ENCODE results near the gene PIAS2.
"Not testable (repeated sequence)": the region's sequence is repeated elsewhere in the genome, so short reads cannot be mapped to it uniquely, and the experiment has no call there.

PIAS2 gene

GRCh38 chr18:46842583-46842982 is 74.7 kb downstream of the PIAS2 start:
- Histone ChIP-seq H3K18ac (ENCODE audit: low read length) (no peak overlapping the region), H3K4me3 (ENCODE audit: low read length) (no peak overlapping the region), H3K36me3 (ENCODE audit: control insufficient read depth, insufficient read depth, low read length) (no peaks in the 10 kb centered on the region), H3K56ac (ENCODE audit: low read length) (no peak overlapping the region), H3K23ac (ENCODE audit: low read length) (no peak overlapping the region), H2BK5ac (ENCODE audit: low read length) (no peak overlapping the region), H3K9ac (ENCODE audit: low read length) (no peak overlapping the region), H2AK5ac (ENCODE audit: low read length) (no peak overlapping the region), H3K27ac (ENCODE audit: low read depth, low read length) (no peak overlapping the region), H4K8ac (ENCODE audit: low read depth, low read length) (no peak overlapping the region), H3K79me1 (ENCODE audit: low read length) (no peaks in the 10 kb centered on the region), H3K79me2 (ENCODE audit: control insufficient read depth, insufficient read depth, low read length) (no peaks in the 10 kb centered on the region), H3K27me3 (ENCODE audit: insufficient read depth, low read length, poor library complexity) (no peaks in the 10 kb centered on the region), H2BK15ac (replicated peaks; ENCODE audit: low read depth) (no peak overlapping the region), H2BK120ac (ENCODE audit: low read depth, low read length) (no peak overlapping the region), H3K4me1 (ENCODE audit: control insufficient read depth, low read depth, low read length) (no peaks in the 10 kb centered on the region), H3K4ac (ENCODE audit: low read depth, low read length) (no peak overlapping the region), H4K5ac (ENCODE audit: low read length) (no peak overlapping the region), H3K4me2 (ENCODE audit: low read length) (no peak overlapping the region)
- DNase-seq, result peak; percentile 2
- no CpG with 5 or more reads among the region's 5 CpGs for WGBS (ENCODE audit: extremely low coverage, insufficient coverage, low lambda C conversion rate)

DNA sequence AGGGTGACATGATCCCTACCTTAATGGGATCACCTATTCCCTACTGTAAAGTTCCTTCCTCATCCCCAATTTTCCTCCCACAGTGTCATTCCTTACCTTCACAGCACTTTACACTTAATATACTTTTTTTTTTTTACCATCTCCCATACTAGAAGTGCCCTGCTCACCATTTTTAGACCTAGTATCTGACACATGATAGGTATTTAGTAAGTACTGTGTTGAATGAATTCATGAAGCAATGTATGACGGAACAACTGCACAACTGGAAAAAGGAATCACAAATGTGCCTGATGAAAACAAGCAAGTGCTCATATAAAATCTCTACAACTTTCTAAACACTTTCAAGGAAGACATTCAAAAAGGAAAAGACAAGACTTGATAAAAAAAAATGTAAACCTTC is 83.4 kb downstream of the PIAS2 start:
- Histone ChIP-seq H2BK120ac (ENCODE audit: low read depth, low read length) (no peak overlapping the region), H2AK5ac (ENCODE audit: low read length) (no peak overlapping the region), H4K8ac (ENCODE audit: low read depth, low read length) (no peak overlapping the region), H3K23ac (ENCODE audit: low read length) (no peak overlapping the region), H3K36me3 (ENCODE audit: control insufficient read depth, insufficient read depth, low read length) (no peaks in the 10 kb centered on the region), H3K18ac (ENCODE audit: low read length) (no peak overlapping the region), H3K27me3 (ENCODE audit: insufficient read depth, low read length, poor library complexity) (no peaks in the 10 kb centered on the region), H2BK5ac (ENCODE audit: low read length) (no peak overlapping the region), H3K4me1 (ENCODE audit: control insufficient read depth, low read depth, low read length) (no peaks in the 10 kb centered on the region), H4K5ac (ENCODE audit: low read length) (no peak overlapping the region), H3K79me1 (ENCODE audit: low read length) (no peaks in the 10 kb centered on the region), H2BK15ac (replicated peaks; ENCODE audit: low read depth) (no peak overlapping the region), H3K56ac (ENCODE audit: low read length) (no peak overlapping the region), H3K4me2 (ENCODE audit: low read length) (no peak overlapping the region), H3K9ac (ENCODE audit: low read length) (no peak overlapping the region), H3K27ac (ENCODE audit: low read depth, low read length) (no peak overlapping the region), H3K4me3 (ENCODE audit: low read length) (no peak overlapping the region), H3K79me2 (ENCODE audit: control insufficient read depth, insufficient read depth, low read length) (no peaks in the 10 kb centered on the region), H3K4ac (ENCODE audit: low read depth, low read length) (no peak overlapping the region)
- no CpG with 5 or more reads among the region's 1 CpG for WGBS (ENCODE audit: extremely low coverage, insufficient coverage, low lambda C conversion rate)
- DNase-seq, result no peak

DNA sequence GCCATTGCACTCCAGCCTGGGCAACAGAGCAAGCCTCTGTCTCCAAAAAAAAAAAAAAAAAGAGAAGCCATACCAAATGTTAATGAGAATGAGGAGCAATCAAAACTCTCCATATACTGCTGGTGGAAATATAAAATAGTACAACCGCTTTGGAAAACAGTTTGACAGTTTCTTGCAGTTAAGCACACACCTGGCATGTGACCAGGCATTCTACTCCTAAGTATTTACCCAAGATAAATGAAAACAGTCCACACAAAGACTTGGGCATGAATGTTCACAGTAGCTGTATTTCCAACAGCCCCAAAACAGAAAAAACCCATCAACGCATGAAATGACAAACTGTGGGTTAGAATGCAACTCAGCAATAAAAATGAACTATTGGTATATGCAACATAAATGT is 84.5 kb downstream of the PIAS2 start:
- no peak overlapping the region for H3K4me3 ChIP-seq (ENCODE audit: low read length)
- H2BK15ac ChIP-seq (replicated peaks; ENCODE audit: low read depth), result no peak overlapping the region
- no peaks in the 10 kb centered on the region for H3K79me2 ChIP-seq (ENCODE audit: control insufficient read depth, insufficient read depth, low read length)
- DNase-seq, result no peak
- no peak overlapping the region for H2BK5ac ChIP-seq (ENCODE audit: low read length)
- no peak overlapping the region for H3K4me2 ChIP-seq (ENCODE audit: low read length)
- no CpG with 5 or more reads among the region's 2 CpGs for WGBS (ENCODE audit: extremely low coverage, insufficient coverage, low lambda C conversion rate)
- no peak overlapping the region for H4K8ac ChIP-seq (ENCODE audit: low read depth, low read length)
- H3K18ac ChIP-seq (ENCODE audit: low read length), result no peak overlapping the region
- H2AK5ac ChIP-seq (ENCODE audit: low read length), result no peak overlapping the region
- no peak overlapping the region for H3K9ac ChIP-seq (ENCODE audit: low read length)
- no peak overlapping the region for H4K5ac ChIP-seq (ENCODE audit: low read length)
- H3K27ac ChIP-seq (ENCODE audit: low read depth, low read length), result no peak overlapping the region
- no peak overlapping the region for H3K23ac ChIP-seq (ENCODE audit: low read length)
- H3K4ac ChIP-seq (ENCODE audit: low read depth, low read length), result no peak overlapping the region
- H3K56ac ChIP-seq (ENCODE audit: low read length), result no peak overlapping the region
- no peaks in the 10 kb centered on the region for H3K79me1 ChIP-seq (ENCODE audit: low read length)
- H2BK120ac ChIP-seq (ENCODE audit: low read depth, low read length), result no peak overlapping the region
- no peaks in the 10 kb centered on the region for H3K4me1 ChIP-seq (ENCODE audit: control insufficient read depth, low read depth, low read length)
- H3K27me3 ChIP-seq (ENCODE audit: insufficient read depth, low read length, poor library complexity), result no peaks in the 10 kb centered on the region
- H3K36me3 ChIP-seq (ENCODE audit: control insufficient read depth, insufficient read depth, low read length), result no peaks in the 10 kb centered on the region

GRCh38 chr18:46832422-46832821 is 84.9 kb downstream of the PIAS2 start:
- H2BK120ac ChIP-seq (ENCODE audit: low read depth, low read length); H3K36me3 ChIP-seq (ENCODE audit: control insufficient read depth, insufficient read depth, low read length); H3K27me3 ChIP-seq (ENCODE audit: insufficient read depth, low read length, poor library complexity); H3K56ac ChIP-seq (ENCODE audit: low read length); H3K23ac ChIP-seq (ENCODE audit: low read length); H3K79me1 ChIP-seq (ENCODE audit: low read length); H3K4me1 ChIP-seq (ENCODE audit: control insufficient read depth, low read depth, low read length); H3K4me2 ChIP-seq (ENCODE audit: low read length); H3K4me3 ChIP-seq (ENCODE audit: low read length); H2AK5ac ChIP-seq (ENCODE audit: low read length); DNase-seq; H3K18ac ChIP-seq (ENCODE audit: low read length); H3K4ac ChIP-seq (ENCODE audit: low read depth, low read length); H4K5ac ChIP-seq (ENCODE audit: low read length); H2BK5ac ChIP-seq (ENCODE audit: low read length); H3K27ac ChIP-seq (ENCODE audit: low read depth, low read length); H3K9ac ChIP-seq (ENCODE audit: low read length); H3K79me2 ChIP-seq (ENCODE audit: control insufficient read depth, insufficient read depth, low read length); H4K8ac ChIP-seq (ENCODE audit: low read depth, low read length); H2BK15ac ChIP-seq (replicated peaks; ENCODE audit: low read depth): not testable (repeated sequence)
- no CpG with 5 or more reads among the region's 5 CpGs for WGBS (ENCODE audit: extremely low coverage, insufficient coverage, low lambda C conversion rate)

GRCh38 chr18:46831434-46831833 is 85.9 kb downstream of the PIAS2 start:
- Histone ChIP-seq H2BK120ac (ENCODE audit: low read depth, low read length) (no peak overlapping the region), H3K4me3 (ENCODE audit: low read length) (no peak overlapping the region), H4K5ac (ENCODE audit: low read length) (no peak overlapping the region), H3K18ac (ENCODE audit: low read length) (no peak overlapping the region), H3K4me1 (ENCODE audit: control insufficient read depth, low read depth, low read length) (no peaks in the 10 kb centered on the region), H2BK5ac (ENCODE audit: low read length) (no peak overlapping the region), H3K36me3 (ENCODE audit: control insufficient read depth, insufficient read depth, low read length) (no peaks in the 10 kb centered on the region), H2BK15ac (replicated peaks; ENCODE audit: low read depth) (no peak overlapping the region), H3K9ac (ENCODE audit: low read length) (no peak overlapping the region), H3K79me2 (ENCODE audit: control insufficient read depth, insufficient read depth, low read length) (no peaks in the 10 kb centered on the region), H2AK5ac (ENCODE audit: low read length) (no peak overlapping the region), H3K23ac (ENCODE audit: low read length) (no peak overlapping the region), H4K8ac (ENCODE audit: low read depth, low read length) (no peak overlapping the region), H3K56ac (ENCODE audit: low read length) (no peak overlapping the region), H3K79me1 (ENCODE audit: low read length) (no peaks in the 10 kb centered on the region), H3K4me2 (ENCODE audit: low read length) (no peak overlapping the region), H3K27ac (ENCODE audit: low read depth, low read length) (no peak overlapping the region), H3K27me3 (ENCODE audit: insufficient read depth, low read length, poor library complexity) (no peaks in the 10 kb centered on the region), H3K4ac (ENCODE audit: low read depth, low read length) (no peak overlapping the region)
- no peak for DNase-seq

GRCh38 chr18:46830633-46831032 is 86.7 kb downstream of the PIAS2 start:
- no peak overlapping the region for H3K4me3 ChIP-seq (ENCODE audit: low read length)
- H3K4me1 ChIP-seq (ENCODE audit: control insufficient read depth, low read depth, low read length), result no peaks in the 10 kb centered on the region
- no peak overlapping the region for H3K27ac ChIP-seq (ENCODE audit: low read depth, low read length)
- no peak overlapping the region for H2BK5ac ChIP-seq (ENCODE audit: low read length)
- H3K18ac ChIP-seq (ENCODE audit: low read length), result no peak overlapping the region
- no peak overlapping the region for H3K9ac ChIP-seq (ENCODE audit: low read length)
- H3K79me2 ChIP-seq (ENCODE audit: control insufficient read depth, insufficient read depth, low read length), result no peaks in the 10 kb centered on the region
- H3K4me2 ChIP-seq (ENCODE audit: low read length), result no peak overlapping the region
- no peak overlapping the region for H2BK120ac ChIP-seq (ENCODE audit: low read depth, low read length)
- no peak overlapping the region for H3K23ac ChIP-seq (ENCODE audit: low read length)
- no peaks in the 10 kb centered on the region for H3K36me3 ChIP-seq (ENCODE audit: control insufficient read depth, insufficient read depth, low read length)
- H3K4ac ChIP-seq (ENCODE audit: low read depth, low read length), result no peak overlapping the region
- H4K5ac ChIP-seq (ENCODE audit: low read length), result no peak overlapping the region
- H3K56ac ChIP-seq (ENCODE audit: low read length), result no peak overlapping the region
- DNase-seq, result no peak
- no peaks in the 10 kb centered on the region for H3K27me3 ChIP-seq (ENCODE audit: insufficient read depth, low read length, poor library complexity)
- no peak overlapping the region for H2BK15ac ChIP-seq (replicated peaks; ENCODE audit: low read depth)
- no peak overlapping the region for H4K8ac ChIP-seq (ENCODE audit: low read depth, low read length)
- no peaks in the 10 kb centered on the region for H3K79me1 ChIP-seq (ENCODE audit: low read length)
- no peak overlapping the region for H2AK5ac ChIP-seq (ENCODE audit: low read length)

Data from mesendoderm (in vitro differentiated cells).